HepG2 (cell line): ENCODE results near the gene TMEM63B. TPM values are rescaled to one million over a fixed set of nuclear protein-coding genes. Genes with fewer than 3 reads are reported as not detected.

Experiments used
- BCLAF1 ChIP-seq: fragments of 450-650 bp; IDR thresholded peaks from 2 replicates; pipeline ENCODE4 v1.6.1; 2017; ENCODE audit warnings: mild to moderate bottlenecking
- HMGXB3 ChIP-seq: sonication (generic); formaldehyde crosslinking; IDR thresholded peaks from 2 replicates; pipeline ENCODE4 v1.4.0; 2020; ENCODE audit warnings: missing genetic modification reagents, borderline replicate concordance
- HOXA3 ChIP-seq: sonication (generic); formaldehyde crosslinking; IDR thresholded peaks from 2 replicates; pipeline ENCODE4 v1.5.0; 2020; ENCODE audit warnings: missing genetic modification reagents
- KDM4B ChIP-seq: sonication (generic); formaldehyde crosslinking; IDR thresholded peaks from 2 replicates; pipeline ENCODE4 v1.4.0; 2020; ENCODE audit warnings: missing genetic modification reagents
- KDM5A ChIP-seq: fragments of 200-600 bp; sonication (generic); IDR thresholded peaks from 2 replicates; pipeline ENCODE4 v1.7.0; 2018; ENCODE audit warnings: antibody characterized with exemption, mild to moderate bottlenecking, low read length, borderline replicate concordance
- KLF11 ChIP-seq: IDR thresholded peaks from 2 replicates; pipeline ENCODE4 v1.6.1; 2016; ENCODE audit warnings: missing compliant biosample characterization
- MXD4 ChIP-seq: IDR thresholded peaks from 2 replicates; pipeline ENCODE4 v1.6.1; 2016; ENCODE audit warnings: mild to moderate bottlenecking, missing biosample characterization, missing genetic modification reagents
- RORA ChIP-seq: sonication (generic); formaldehyde crosslinking; IDR thresholded peaks from 2 replicates; pipeline ENCODE4 v1.5.0; 2020; ENCODE audit warnings: mild to moderate bottlenecking, missing genetic modification reagents, moderate library complexity
- SIX4 ChIP-seq: sonication (generic); formaldehyde crosslinking; IDR thresholded peaks from 2 replicates; pipeline ENCODE4 v1.4.0; 2020; ENCODE audit warnings: missing genetic modification reagents
- SMAD3 ChIP-seq: sonication (generic); formaldehyde crosslinking; IDR thresholded peaks from 2 replicates; pipeline ENCODE4 v1.4.0; 2020; ENCODE audit warnings: missing genetic modification reagents
- SUZ12 ChIP-seq: fragments of 150-350 bp; IDR thresholded peaks from 2 replicates; pipeline ENCODE4 v1.6.1; 2014; ENCODE audit warnings: low read depth, low read length
- ZMYM3 ChIP-seq: sonication (generic); formaldehyde crosslinking; IDR thresholded peaks from 2 replicates; pipeline ENCODE4 v1.5.1; 2020; ENCODE audit warnings: mild to moderate bottlenecking, missing genetic modification reagents
- ZNF367 ChIP-seq: sonication (generic); formaldehyde crosslinking; IDR thresholded peaks from 2 replicates; pipeline ENCODE4 v1.4.0; 2020; ENCODE audit warnings: missing genetic modification reagents, borderline replicate concordance
- ZNF512B ChIP-seq: sonication (generic); formaldehyde crosslinking; IDR thresholded peaks from 2 replicates; pipeline ENCODE4 v1.5.1; 2020; ENCODE audit warnings: missing genetic modification reagents, mild to moderate bottlenecking, borderline replicate concordance
- ZNF530 ChIP-seq: sonication (generic); formaldehyde crosslinking; IDR thresholded peaks from 2 replicates; pipeline ENCODE4 v1.5.0; 2020; ENCODE audit warnings: low read depth, mild to moderate bottlenecking, missing genetic modification reagents
- ZNF557 ChIP-seq: sonication (generic); formaldehyde crosslinking; IDR thresholded peaks from 2 replicates; pipeline ENCODE4 v1.4.0; 2020; ENCODE audit warnings: missing genetic modification reagents
- ZNF563 ChIP-seq: sonication (generic); formaldehyde crosslinking; IDR thresholded peaks from 2 replicates; pipeline ENCODE4 v1.8.0; 2022; ENCODE audit warnings: mild to moderate bottlenecking, moderate library complexity, missing genetic modification reagents
- ZNF564 ChIP-seq: sonication (generic); formaldehyde crosslinking; IDR thresholded peaks from 2 replicates; pipeline ENCODE4 v1.8.1; 2023; ENCODE audit warnings: mild to moderate bottlenecking, missing genetic modification reagents
- ZNF746 ChIP-seq: sonication (generic); formaldehyde crosslinking; IDR thresholded peaks from 2 replicates; pipeline ENCODE4 v1.8.0; 2022; ENCODE audit warnings: mild to moderate bottlenecking, missing genetic modification reagents
- polyA plus RNA-seq, 8 experiments: library from polyadenylated mRNA; depleted of rRNA in 3 of 8; stranded (reverse) in 7 of 8; unstranded in 1 of 8; fragments of >200 nt; fragmentation: Illumina TruSeq in 4 of 8; extraction: Trizol in 4 of 8; gene quantifications; 2 replicates each; pipeline versions ENCODE4 v1.2.1 to v1.2.3, GENCODE V29; 2011 to 2016; ENCODE audit warnings: low read depth in 4 of 8, missing spikeins in 1 of 8, mixed read lengths in 1 of 8; ENCODE audit not compliant: insufficient read depth in 1 of 8
- total RNA-seq, 5 experiments: library from RNA; depleted of rRNA; stranded (reverse); fragments of >200 nt; fragmentation: Illumina TruSeq; extraction: Trizol; gene quantifications; 2 replicates each; pipeline ENCODE4 v1.2.3, GENCODE V29; 2016; ENCODE audit warnings: low read depth in 1 of 5

The TMEM63B gene
- total and polyA plus RNA-seq, 2 of the 13 experiments (the other 11 are each of a cell fraction or from before 2014, with no cell fraction given) = 27.4 to 75.8 TPM

GRCh38 chr6:44093750-44094402 is 33.5 kb upstream of the TMEM63B start (continued):
- TF ChIP-seq KLF11 (CRISPR knock-in tag) (no peak), ZNF530 (CRISPR knock-in tag) (no peak), MXD4 (CRISPR knock-in tag) (no peak), SMAD3 (CRISPR knock-in tag) (no peak), ZNF564 (no peak), HMGXB3 (CRISPR knock-in tag) (no peak), ZNF563 (CRISPR knock-in tag) (no peak), KDM5A (no peak), ZNF367 (CRISPR knock-in tag) (no peak), ZNF512B (no peak), SUZ12 (no peak), KDM4B (CRISPR knock-in tag) (no peak), ZNF557 (CRISPR knock-in tag) (no peak), ZMYM3 (CRISPR knock-in tag) (no peak), SIX4 (CRISPR knock-in tag) (no peak), HOXA3 (CRISPR knock-in tag) (no peak), RORA (CRISPR knock-in tag) (no peak), ZNF746 (CRISPR knock-in tag) (no peak), BCLAF1 (no peak)
- TF ChIP-seq, all 625 proteins: peak for 15
